AG08395 (cell line): ENCODE data around the gene CS.
A peak's percentile ranks its signal among the peaks of the same experiment; 100 is the strongest.
"Not testable (repeated sequence)": the region's sequence is repeated elsewhere in the genome, so short reads cannot be mapped to it uniquely, and the experiment has no call there.

Experiments used
- DNase-seq: peaks from one replicate; pipeline ENCODE4 v3.0.0; 2012; ENCODE audit warnings: mixed read lengths, low spot score

Gene CS

DNA sequence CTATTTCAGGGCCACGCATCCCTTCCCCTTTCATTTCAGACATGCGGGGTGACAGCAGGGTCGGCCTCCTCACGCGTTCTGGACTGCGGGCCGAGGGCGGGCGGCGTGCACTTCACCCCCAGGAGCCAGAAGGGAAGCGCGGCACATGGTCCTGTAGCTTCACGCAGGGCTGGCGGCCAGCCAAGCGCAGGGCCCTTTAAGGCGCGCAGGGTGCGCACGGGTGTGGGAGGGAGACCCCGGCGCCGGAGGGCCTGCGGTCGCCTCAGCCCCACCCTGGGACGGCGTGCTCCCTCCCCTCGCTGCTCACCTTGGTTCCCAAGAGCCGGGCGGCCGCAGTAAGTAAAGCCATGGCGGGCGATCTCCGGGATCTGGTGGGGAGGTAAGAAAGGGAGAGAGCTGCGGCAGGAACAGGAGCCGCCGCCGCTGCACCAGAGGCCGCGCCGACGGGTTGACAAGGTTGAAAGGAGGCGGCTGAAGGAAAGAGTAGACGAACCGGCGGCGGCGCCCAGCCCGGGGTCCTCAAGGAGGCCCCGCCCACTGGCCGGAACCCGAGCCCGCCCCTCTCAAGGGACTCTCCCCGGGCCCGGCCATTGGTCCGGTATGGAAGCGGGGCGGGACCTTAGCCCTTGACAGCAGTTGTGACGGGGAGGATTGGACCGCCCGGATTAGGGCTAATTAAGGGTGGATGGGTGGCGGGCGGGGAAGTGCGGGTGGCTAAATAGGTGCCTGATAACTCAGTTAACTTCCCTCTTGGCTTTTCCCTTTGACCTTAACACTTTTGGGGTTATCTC, at the start of gene CS:
Gene CS, minus strand, starts transcription at position 478 of the 791 bp plus-strand sequence. Its CDS starts 129 bp downstream, at position 349.
- DNase-seq, result peak; percentile 98

DNA sequence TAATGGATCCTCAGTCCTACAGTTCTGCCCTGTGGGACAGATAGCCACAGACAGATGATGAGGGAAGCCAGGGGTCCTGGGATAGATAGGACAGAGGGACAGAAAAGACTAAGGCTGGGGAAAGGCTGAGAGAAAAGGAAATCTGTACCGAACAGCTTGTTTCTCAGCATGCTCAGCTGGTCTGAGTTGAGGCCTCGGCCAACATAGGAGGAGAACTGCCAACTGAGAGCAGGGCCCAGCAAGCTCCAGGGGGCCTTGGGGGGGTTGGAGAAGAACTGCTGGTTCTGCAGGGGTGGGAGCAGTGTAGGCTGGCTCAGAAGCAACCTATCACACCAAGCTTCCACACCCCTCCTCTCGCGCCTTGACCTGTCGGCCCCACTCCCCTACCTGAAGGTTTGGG, 48.6 kb upstream of the CS start:
- DNase-seq, result no peak

DNA sequence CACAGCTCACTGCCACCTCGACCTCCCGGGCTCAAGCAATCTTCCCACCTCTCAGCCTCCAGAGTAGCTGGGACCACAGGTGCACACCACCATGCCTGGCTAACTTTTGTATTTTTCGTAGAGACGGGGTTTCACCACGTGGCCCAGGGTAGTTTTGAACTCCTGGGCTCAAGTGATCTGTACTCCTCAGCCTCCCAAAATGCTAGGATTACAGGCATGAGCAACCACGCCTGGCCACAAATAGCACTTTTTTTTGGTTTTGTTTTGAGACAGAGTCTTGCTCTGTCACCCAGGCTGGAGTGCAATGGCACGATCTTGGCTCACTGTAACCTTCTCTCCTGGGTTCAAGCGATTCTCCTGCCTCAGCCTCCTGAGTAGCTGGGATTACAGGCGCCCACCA, 47.1 kb upstream of the CS start:
- DNase-seq, result not testable (repeated sequence)

DNA sequence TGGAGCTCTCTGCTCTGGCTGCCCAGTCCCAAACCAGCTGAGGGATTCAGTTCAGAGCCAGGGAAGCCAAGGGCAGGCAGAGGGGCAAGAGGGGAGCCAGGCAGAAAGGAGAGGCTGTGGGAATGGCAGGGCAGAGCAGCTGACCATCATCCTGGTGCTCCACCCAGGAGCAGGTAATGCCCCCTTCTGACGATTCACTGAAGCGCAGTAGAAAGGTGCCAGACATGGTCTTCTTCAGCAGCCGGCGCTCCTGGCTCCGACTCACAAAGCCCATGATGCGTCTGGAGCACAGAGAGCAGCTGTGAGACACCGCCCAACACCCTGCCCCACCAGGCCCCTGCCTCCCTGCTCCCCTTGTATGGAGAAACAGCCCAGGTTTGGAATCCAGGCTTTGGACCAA, 46.5 kb upstream of the CS start:
- DNase-seq, result no peak

DNA sequence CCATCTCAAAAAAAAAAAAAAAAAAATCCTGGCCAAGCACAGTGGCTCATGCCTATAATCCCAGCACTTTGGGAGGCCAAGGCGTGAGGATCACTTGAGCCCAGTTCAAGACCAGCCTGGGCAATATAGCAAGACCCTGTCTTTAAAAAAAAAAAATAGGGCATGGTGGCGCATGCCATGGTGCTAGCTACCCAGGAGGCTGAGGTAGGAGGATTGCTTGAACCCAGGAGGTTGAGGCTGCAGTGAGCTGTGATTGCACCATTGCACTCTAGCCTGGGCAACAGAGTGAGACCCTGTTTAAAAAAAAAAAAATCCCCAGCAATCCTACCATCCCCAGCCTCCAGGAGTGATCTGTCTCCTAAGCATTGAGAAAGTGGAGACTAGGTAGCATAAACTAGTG, 42.2 kb upstream of the CS start:
- DNase-seq, result not testable (repeated sequence)

DNA sequence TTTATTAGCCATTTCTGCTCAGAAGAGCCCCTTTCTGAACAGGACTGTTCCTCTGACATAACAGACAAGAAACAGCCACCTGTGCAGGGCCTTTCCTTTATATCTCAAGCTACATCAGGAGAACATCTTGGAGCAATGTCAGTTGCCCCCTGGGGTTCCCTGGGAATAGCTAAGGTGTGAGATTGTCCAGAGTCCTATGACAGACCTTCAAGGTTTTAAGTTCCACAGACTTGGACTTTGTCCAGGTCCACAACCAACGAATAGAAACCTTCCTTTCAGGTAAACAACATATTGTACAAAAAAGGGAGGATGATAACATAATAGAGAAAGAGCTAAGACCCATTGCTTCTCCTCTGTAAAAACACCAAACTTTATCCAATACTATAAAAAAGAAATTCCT, 41.5 kb upstream of the CS start:
- DNase-seq, result no peak

DNA sequence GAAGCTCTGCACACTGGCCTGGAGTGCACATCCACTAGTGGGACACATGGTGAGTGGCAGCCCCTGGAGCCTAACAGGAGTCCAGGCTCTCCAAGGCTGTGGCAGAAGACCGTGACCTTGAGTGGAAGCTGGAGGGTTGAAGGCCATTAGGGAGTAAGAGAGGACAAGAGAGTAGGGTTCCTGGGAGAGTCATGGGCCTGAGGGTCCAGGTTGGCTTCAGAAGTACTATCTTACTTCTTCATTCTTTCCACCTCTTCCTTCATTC, 39.0 kb upstream of the CS start:
- DNase-seq, result no peak

DNA sequence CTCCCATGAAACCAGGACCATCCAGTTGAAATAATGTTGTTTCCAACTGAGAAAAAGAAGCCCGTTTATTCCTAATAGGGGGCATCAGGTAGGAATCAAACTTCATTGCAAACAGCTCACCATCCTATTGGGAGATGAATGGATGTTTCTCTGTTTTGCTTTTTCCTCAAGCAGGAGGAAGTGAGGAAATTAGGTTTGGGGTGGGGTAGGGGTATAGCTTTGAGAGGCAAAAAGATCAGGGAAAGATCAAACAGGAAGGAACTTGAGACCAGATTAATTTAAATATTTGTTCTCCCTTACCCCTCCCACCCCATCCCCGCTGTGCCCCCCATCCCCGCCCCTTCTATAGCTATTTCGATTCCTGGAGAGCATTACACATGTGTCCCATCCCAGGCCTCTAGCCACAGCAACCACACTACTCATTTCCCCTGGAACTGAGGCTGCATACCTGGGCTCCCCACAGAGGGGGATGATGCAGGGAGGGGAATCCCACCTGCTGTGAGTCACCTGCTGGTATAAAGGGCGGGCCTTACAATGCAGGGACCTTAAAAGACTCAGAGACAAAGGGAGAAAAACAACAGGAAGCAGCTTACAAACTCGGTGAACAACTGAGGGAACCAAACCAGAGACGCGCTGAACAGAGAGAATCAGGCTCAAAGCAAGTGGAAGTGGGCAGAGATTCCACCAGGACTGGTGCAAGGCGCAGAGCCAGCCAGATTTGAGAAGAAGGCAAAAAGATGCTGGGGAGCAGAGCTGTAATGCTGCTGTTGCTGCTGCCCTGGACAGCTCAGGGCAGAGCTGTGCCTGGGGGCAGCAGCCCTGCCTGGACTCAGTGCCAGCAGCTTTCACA, 38.4 kb upstream of the CS start, which contains the start of gene IL23A:
Gene IL23A, plus strand, starts transcription at position 577 of the 850 bp plus-strand sequence. Its CDS starts 161 bp downstream, at position 738.
- no peak for DNase-seq

DNA sequence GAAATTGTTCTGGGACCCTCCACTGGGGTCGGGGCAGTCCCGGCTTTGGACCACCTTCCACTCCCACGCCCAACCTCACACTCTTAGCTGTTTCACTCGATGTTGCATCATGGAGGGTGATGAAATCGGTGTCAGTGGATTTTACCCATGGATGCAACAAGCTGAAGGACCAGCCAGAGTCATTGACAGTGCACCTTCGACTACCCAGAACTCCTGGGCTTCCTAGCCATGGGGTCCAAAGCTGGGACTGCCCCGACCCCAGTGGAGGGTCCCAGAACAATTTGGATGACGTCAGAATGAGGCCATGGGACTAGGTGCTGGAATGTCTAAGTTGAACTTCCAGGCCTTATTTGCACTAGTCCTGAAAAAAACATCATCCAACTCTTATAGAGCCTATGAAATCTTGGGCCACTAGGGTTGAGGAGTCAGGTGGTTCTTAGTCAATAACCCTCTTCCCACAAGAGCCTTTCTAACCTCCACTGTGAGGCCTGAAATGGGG, 37.7 kb upstream of the CS start:
- DNase-seq, result no peak

DNA sequence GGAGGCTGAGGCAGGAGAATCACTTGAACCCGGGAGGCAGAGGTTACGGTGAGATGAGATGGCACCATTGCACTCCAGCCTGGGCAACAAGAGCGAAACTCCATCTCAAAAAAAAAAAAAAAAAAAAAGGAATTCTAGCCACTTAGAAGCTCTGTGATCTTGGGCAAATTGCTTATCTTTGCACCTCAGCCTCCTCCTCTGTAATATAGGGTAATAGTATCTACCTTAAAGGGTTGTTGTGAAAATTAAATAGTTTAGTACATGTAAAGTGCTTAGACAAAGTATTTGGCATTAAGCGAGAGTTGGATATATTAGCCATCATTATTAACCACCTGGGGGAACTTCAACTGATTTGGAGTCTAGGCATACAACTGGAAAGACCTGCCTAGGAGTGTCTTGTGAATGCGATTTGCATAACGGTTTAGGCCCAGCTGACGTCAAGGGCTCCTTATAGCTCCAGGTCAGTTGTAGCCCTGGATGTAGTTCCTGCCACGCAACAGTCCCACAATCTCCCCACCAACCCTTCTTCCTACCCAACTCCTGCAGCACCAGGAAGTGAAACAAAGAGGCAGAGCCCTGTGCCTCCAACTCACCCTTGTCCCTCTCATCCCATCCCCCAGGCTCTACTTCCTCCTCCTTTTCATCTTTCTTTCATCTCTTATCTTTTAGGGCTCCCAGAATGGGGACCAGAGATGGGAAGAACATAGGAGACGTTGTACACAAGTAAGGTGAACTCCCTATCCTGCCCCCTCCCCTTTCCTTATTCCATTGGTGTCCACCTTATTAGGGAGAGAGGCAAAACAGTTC, 36.4 kb upstream of the CS start:
- DNase-seq, result no peak

DNA sequence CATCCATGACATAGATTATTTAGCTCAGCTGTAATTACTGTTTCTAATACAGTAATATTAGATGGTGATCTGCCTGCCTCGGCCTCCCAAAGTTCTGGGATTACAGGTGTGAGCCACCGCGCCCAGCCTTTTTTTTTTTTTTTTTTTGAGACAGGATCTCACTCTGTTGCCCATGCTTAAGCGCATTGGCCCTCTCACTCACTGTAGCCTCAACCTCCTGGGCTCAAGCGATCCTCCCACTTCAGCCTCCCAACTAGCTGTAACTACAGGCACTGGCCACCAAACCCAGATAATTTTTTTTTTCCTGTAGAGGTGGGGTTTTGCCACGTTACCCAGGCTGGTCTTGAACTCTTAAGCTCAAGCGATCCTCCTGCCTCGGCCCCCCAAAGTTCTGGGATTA, 35.4 kb upstream of the CS start:
- DNase-seq, result not testable (repeated sequence)

DNA sequence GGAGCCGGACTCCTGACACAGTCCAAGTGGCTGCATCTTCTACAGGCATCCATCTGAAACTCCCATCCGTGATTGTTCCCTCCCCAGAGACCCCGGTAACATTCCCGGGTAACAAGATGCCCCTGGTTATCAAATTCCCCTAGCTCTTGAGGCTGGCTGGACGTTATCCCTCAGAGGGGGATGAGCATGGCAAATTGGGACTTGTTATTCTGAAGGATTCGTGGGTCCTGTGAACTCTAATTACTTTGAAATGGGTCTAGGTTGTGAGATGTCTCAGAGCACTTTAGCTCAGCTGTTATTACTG, 34.3 kb upstream of the CS start:
- DNase-seq, result no peak

DNA sequence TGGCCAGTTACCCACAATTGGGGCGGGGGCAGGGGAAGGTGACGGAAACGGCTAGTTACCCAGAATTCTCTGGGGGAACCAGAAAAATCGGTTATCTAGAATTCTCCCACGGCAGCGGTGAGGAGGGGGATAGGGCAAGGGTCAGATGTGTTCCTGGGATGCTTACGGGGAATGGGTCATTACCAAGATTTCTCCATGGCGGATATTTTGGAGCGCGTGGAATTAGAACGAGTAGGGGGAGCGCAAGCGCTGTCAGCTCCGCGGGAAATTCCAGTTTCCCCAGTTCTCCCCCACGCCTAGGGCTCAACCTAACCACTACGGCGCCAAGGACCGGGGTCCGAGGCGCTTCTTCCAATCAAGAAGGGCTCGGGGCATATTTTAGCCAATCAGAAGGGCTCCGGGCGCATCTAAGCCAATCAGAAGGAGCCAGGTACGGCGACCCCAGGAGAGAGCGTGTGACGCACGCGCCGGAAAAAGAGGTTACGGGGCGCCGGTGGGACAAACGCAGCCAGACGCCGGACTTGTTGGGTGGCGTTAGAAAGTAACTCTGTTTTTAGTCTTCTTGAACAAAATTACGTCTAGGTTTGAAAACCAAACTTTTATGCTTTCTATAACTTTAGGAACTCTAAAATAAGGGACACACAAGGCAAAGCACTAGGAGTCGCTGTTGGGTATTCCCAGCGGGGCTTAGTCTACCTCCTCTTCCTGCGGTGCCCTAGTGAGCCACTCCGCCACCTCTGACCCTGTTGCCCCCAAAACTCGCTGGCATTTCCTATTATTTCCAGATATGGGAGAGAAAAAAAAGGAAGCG, 33.8 kb upstream of the CS start, which contains the start of gene PAN2:
Gene PAN2, minus strand, starts transcription at position 322 of the 811 bp plus-strand sequence. CDS start 906 bp downstream, outside the sequence.
- peak; percentile 99 for DNase-seq

DNA sequence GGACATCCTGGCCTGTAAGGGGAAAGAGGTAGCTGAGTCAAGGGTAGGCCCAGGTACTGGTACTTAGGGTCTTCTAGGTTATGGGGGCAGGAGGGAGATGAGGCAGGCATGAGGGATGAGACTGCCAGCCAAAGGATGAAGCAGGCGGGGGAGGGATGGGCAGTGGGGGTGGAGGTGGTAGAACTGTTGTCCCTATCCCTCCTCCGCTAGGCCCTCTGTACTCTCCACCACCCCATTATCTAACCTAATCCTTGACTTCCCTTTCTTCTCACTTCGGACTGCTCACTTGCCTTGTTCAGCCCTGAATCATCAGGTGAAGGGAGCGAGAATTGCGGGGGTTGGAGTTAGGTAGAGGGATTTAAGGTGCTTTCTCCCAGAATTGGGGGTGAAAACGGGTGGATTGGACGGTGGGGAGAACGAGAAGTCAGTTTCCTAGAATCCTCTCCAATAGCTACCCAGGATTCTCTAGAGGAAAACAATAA, 33.1 kb upstream of the CS start:
- no peak for DNase-seq

DNA sequence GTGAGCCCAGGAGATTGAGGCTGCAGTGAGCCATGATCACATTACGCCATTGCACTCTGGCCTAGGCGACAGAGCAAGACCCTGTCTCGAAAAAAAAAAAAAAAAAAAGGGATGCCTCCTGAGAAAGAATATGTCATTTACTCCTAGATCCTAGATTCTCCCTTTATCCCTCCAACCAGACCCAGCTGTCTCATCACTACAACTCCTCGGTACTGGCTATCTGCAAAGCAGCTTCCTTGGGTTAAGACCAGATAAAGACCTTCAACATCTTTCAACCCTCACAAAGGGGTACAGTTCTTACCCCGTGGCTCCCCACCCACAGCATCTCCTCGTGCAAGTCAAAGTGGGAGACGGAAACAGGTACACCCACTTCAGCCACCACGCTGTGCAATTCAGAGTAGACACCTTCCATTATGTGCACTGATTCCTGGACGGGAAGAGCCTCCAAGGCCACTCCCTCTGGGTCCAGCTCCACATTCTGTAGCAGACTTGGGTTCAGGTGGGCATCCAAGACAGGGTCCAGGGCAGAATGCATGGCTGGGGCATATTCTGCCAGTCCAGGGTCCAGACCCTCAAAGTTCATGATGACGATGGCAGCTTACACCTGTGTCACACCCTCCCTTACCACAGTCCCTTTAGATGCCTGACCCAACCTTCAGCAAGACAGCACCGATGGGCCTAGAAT, 32.5 kb upstream of the CS start:
- no peak for DNase-seq

DNA sequence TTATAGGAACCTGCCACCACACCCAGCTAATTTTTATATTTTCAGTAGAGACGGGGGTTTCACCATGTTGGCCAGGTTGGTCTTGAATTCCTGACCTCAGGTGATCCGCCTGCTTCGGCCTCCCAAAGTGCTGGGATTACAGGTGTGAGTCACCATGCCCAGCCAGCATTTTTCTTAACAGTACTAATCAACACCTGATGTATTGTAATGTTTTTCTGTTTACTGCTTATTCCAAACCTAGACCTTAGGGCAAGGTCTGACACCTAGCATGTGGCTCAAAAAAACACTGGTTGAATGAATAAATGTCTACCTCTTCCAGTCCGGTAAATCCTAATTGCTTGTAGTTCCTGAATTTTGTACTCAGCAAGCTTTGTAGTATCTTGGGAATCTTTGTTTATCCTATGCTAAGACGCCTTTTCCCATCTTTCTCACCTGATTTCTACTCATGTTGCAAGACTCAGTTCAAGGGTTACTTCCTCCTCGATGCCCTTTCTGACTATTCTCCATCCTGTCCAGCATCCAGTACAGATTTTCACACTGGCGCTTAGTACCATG, 30.9 kb upstream of the CS start:
- no peak for DNase-seq

DNA sequence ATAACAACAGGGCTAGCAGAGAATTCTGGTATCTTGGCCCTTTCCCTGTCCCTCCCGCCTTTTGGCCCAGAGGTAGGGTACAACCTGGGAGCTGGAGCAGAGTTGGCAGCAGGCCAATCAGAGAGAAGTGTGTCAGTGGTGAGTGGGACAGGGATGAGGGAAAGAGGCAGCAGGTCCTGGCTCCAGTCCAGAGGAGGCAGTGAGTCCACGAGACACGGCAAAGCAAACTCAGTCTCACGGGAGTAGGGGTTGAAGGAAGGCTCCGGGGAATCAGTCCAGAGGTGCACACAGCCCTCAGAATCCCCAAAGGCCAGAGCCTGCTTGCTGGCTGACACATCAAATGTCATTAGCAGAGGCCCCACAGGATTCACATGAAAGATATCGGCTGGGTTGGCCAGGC, 26.4 kb upstream of the CS start:
- no peak for DNase-seq

DNA sequence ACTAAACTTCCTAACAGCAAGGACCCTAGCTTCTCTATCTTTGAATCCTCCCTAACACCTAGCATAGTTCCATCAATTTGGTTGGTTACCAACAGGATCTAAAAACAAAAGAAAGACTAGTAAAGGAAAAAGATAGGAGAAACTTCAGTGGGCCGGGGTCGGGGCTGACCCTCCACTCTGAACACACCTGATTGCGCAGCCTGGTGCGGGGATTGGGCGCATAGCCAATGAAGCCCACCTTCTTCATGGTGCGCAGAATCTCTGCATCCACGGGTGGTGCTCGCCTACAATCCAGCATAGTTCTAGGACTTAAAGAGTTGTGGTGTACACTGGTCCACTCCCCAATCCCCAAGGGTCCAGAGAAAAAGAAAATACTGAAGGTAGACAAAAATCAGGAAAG, 26.0 kb upstream of the CS start:
- no peak for DNase-seq

DNA sequence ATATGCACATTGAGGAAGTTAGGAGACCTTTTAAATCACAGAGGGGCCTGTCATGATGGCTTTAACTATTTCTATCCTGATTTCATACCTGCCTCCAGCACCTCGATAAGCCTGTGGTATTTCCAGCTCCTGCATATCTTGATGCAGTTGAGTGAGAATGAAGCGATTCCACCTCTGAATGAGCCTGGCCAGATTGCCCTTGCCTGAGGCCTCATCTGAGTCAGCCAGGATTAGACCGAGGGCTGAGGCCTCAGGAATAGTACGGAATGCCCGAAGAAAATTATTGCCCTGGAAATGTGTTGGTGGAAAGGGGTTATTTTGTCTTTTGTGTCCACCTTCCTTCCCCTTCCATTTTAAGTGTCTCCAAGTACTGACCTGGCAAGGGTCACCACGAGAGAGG, 24.1 kb upstream of the CS start:
- DNase-seq, result no peak

DNA sequence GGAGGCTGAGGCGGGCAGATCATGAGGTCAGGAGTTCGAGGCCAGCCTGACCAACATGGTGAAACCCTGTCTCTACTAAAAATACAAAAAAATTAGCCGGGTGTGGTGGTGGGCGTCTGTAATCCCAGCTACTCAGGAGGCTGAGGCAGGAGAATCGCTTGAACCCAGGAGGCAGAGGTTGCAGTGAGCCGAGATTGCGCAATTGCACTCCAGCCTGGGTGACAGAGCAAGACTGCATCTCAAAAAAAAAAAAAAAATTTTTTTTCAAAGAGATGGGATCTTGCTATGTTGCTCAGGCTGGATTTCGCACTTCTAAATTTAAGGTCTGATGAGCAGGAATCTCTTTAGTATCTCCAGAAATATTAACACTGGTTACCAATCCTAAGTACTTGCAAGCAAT, 21.5 kb upstream of the CS start:
- DNase-seq, result not testable (repeated sequence)

DNA sequence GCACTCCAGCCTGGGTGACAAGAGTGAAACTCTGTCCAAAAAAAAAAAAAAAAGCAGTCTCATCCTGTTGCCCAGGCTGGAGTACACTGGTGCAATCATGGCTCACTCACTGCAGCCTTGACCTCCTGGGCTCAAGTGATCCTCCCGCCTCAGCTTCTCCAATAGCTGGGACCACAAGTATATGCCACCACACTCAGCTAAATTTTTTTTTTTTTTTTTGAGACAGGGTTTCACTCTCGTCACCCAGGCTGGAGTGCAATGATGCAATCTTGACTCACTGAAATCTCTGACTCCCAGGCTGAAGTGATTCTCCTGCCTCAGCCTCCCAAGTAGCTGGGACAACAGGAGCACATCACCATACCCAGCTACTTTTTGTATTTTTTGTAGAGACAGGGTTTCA, 20.9 kb upstream of the CS start:
- no peak for DNase-seq
